Measurements from ENCODE around the gene KRTAP10-10.

DNA sequence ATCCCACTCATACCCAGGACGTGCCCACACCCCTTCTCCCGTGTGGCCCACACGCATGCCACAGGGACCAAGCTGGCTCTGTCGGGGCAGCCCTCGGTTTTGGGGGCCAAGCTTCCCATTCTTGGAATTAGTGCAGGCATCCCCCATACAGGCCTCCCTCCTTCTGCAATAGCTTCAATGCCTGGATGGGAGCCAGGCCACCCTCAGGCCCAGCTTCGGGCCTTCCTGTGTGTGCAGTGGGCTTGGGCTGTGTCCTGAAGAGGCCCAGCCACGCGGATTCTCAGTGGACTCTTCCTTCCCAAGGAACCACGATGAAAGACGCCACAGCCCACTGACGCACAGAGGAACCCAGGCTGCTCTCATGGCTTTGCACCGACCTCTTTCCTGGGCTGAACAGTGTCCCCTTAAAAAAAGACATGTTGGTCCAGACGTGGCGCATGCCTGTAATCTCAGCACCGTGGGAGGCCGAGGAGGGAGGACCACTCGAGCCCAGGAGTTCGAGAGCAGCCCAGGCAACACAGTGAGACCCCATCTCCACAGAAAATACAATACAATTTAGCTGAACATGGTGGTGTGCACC is 12.5 kb downstream of the KRTAP10-10 start:
- TF ChIP-seq, protein P1, sequence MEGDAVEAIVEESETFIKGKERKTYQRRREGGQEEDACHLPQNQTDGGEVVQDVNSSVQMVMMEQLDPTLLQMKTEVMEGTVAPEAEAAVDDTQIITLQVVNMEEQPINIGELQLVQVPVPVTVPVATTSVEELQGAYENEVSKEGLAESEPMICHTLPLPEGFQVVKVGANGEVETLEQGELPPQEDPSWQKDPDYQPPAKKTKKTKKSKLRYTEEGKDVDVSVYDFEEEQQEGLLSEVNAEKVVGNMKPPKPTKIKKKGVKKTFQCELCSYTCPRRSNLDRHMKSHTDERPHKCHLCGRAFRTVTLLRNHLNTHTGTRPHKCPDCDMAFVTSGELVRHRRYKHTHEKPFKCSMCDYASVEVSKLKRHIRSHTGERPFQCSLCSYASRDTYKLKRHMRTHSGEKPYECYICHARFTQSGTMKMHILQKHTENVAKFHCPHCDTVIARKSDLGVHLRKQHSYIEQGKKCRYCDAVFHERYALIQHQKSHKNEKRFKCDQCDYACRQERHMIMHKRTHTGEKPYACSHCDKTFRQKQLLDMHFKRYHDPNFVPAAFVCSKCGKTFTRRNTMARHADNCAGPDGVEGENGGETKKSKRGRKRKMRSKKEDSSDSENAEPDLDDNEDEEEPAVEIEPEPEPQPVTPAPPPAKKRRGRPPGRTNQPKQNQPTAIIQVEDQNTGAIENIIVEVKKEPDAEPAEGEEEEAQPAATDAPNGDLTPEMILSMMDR (conservative IDR thresholded peaks at IDR 0.05 in 1 of 2, IDR thresholded peaks at IDR 0.05 in 1 of 2; ENCODE audit: low read depth in 1 of 2, low read length in 2 of 2), result no peak
- no peak for TF ChIP-seq EZH2 (IDR thresholded peaks at IDR 0.05; ENCODE audit: low read length, missing control alignments)

Measured in fibroblast of lung (primary cell).